HepG2 (cell line): ENCODE results near the gene BDP1. TPM values are rescaled to one million over a fixed set of nuclear protein-coding genes. Genes with fewer than 3 reads are reported as not detected.

Experiments used
- ATAC-seq: fragments of 200-7000 bp; cut with Tn5 transposase; 3 replicates; pipeline ENCODE4 v1.9.1; 2020; ENCODE audit warnings: mild to moderate bottlenecking, moderate library complexity
- BruUV-seq: library from RNA; stranded (reverse); fragments of 400-500 nt; replicated peaks from 2 replicates; lab custom pipeline; 2021; lab: Mats Ljungman, UMichigan
- CTCF ChIA-PET: fragments of 300-600 bp; formaldehyde crosslinking; extraction: SDS; loops from one replicate; lab custom pipeline; 2021; ENCODE audit warnings: low total read pairs, inconsistent platforms, low intra/inter-chr PET ratio; lab: Yijun Ruan, JAX
- POLR2A ChIA-PET: fragments of 350-600 bp; sonication (Branson Sonifier 250); formaldehyde crosslinking; loops from one replicate; lab custom pipeline; 2020; ENCODE audit warnings: antibody characterized with exemption, inconsistent platforms; lab: Yijun Ruan, JAX
- DNase-seq: peaks from one replicate; pipeline ENCODE4 v3.0.0-alpha.2; 2015; ENCODE audit warnings: low spot score
- FAIRE-seq: peaks from 3 replicates; lab custom pipeline; 2011; peaks lifted over from hg19 to GRCh38; lab: Jason Lieb, UNC
- H2AFZ ChIP-seq: one replicate; pipeline ENCODE4 v1.6.1; 2011; ENCODE audit warnings: low read length, inconsistent platforms
- H3K27ac ChIP-seq: fragments of 300-600 bp; 3 replicates; pipeline ENCODE4 v1.8.0; 2011; ENCODE audit warnings: mixed run types, mild to moderate bottlenecking, mixed read lengths, low read length, inconsistent platforms; ENCODE audit not compliant: insufficient read depth; ENCODE audit errors: extremely low read length
- H3K27me3 ChIP-seq, 2 experiments: fragments of 200-600 bp in 1 of 2; 2 replicates in 1 of 2; 3 replicates in 1 of 2; pipeline versions ENCODE4 v1.6.0 to v1.8.0; 2011; ENCODE audit warnings: low read length in 2 of 2, mild to moderate bottlenecking in 2 of 2, moderate library complexity in 2 of 2, inconsistent platforms in 1 of 2; ENCODE audit not compliant: insufficient read depth in 2 of 2, control insufficient read depth in 1 of 2
- H3K36me3 ChIP-seq, 2 experiments: fragments of 200-600 bp in 1 of 2; replicated peaks in 1 of 2; 2 replicates in 1 of 2; 3 replicates in 1 of 2; pipeline versions ENCODE4 v1.5.1 to v1.8.0; 2011; ENCODE audit warnings: low read length in 2 of 2, inconsistent platforms in 1 of 2; ENCODE audit not compliant: insufficient read depth in 2 of 2, control insufficient read depth in 1 of 2
- H3K4me1 ChIP-seq: 2 replicates; pipeline ENCODE4 v1.5.1; 2012; ENCODE audit warnings: low read length, inconsistent platforms; ENCODE audit not compliant: insufficient read depth
- H3K4me2 ChIP-seq: 2 replicates; pipeline ENCODE4 v1.6.0; 2011; ENCODE audit warnings: low read depth, low read length, inconsistent platforms
- H3K4me3 ChIP-seq, 3 experiments: fragments of 200-600 bp in 1 of 3; sonication (generic), shearing (Covaris generic) in 1 of 3; replicated peaks in 1 of 3; 2 replicates each; pipeline ENCODE4 v1.5.1; 2011 to 2016; ENCODE audit warnings: low read length in 3 of 3, inconsistent platforms in 2 of 3, low read depth in 2 of 3, mild to moderate bottlenecking in 2 of 3, control low read depth in 1 of 3, mixed read lengths in 1 of 3; ENCODE audit not compliant: insufficient read depth in 1 of 3
- H3K79me2 ChIP-seq: one replicate; pipeline ENCODE4 v1.6.1; 2011; ENCODE audit warnings: low read length, inconsistent platforms; ENCODE audit not compliant: insufficient read depth
- H3K9ac ChIP-seq: 2 replicates; pipeline ENCODE4 v1.6.0; 2011; ENCODE audit warnings: mild to moderate bottlenecking, low read depth, low read length, inconsistent platforms; ENCODE audit not compliant: insufficient read depth
- H3K9me3 ChIP-seq: 2 replicates; pipeline ENCODE4 v1.5.1; 2012; ENCODE audit warnings: mild to moderate bottlenecking, low read length
- H4K20me1 ChIP-seq: 2 replicates; pipeline ENCODE4 v1.6.0; 2011; ENCODE audit warnings: inconsistent platforms, mild to moderate bottlenecking, low read length, moderate library complexity; ENCODE audit not compliant: insufficient read depth
- CENPT ChIP-seq: sonication (generic); formaldehyde crosslinking; IDR thresholded peaks from 2 replicates; pipeline ENCODE4 v1.8.0; 2022; ENCODE audit warnings: low read depth, mild to moderate bottlenecking, moderate library complexity, missing genetic modification reagents
- CHD4 ChIP-seq: fragments of 200-600 bp; sonication (generic); IDR thresholded peaks from 2 replicates; pipeline ENCODE4 v1.7.0; 2017; ENCODE audit warnings: mild to moderate bottlenecking, low read length, borderline replicate concordance
- DMAP1 ChIP-seq: IDR thresholded peaks from 2 replicates; pipeline ENCODE4 v1.6.1; 2016
- KAT7 ChIP-seq: IDR thresholded peaks from 2 replicates; pipeline ENCODE4 v1.6.1; 2018; ENCODE audit warnings: borderline replicate concordance, missing compliant biosample characterization
- MYC ChIP-seq: sonication (generic); formaldehyde crosslinking; IDR thresholded peaks from 2 replicates; pipeline ENCODE4 v1.9.0; 2021; ENCODE audit warnings: missing genetic modification reagents, borderline replicate concordance
- SP4 ChIP-seq: sonication (generic); formaldehyde crosslinking; IDR thresholded peaks from 2 replicates; pipeline ENCODE4 v1.8.1; 2023; ENCODE audit warnings: mild to moderate bottlenecking, missing genetic modification reagents
- TOE1 ChIP-seq: sonication (generic); formaldehyde crosslinking; IDR thresholded peaks from 2 replicates; pipeline ENCODE4 v1.4.0; 2020; ENCODE audit warnings: mild to moderate bottlenecking, missing genetic modification reagents
- YEATS4 ChIP-seq: sonication (generic); formaldehyde crosslinking; IDR thresholded peaks from 2 replicates; pipeline ENCODE4 v1.4.0; 2020; ENCODE audit warnings: missing genetic modification reagents, borderline replicate concordance
- ZKSCAN1 ChIP-seq: fragments of 150-350 bp; IDR thresholded peaks from 2 replicates; pipeline ENCODE4 v1.6.1; 2014; ENCODE audit warnings: low read length
- ZNF720 ChIP-seq: sonication (generic); formaldehyde crosslinking; IDR thresholded peaks from 2 replicates; pipeline ENCODE4 v1.4.0; 2020; ENCODE audit warnings: missing genetic modification reagents
- ZNF773 ChIP-seq: sonication (generic); formaldehyde crosslinking; IDR thresholded peaks from 2 replicates; pipeline ENCODE4 v1.4.0; 2020; ENCODE audit warnings: missing genetic modification reagents, borderline replicate concordance
- WGBS: methylation state at CpG from one replicate; pipeline ENCODE4 v1.1.6; 2017; ENCODE audit warnings: low lambda C conversion rate; 5-methylcytosine and 5-hydroxymethylcytosine counted together
- in situ Hi-C: cut with HindIII; loops from 2 replicates; pipeline ENCODE4 v1.10.0; 2017; ENCODE audit warnings: low pct_unique_long_range_greater_than_20kb; ENCODE audit not compliant: extremely low pct_ligation_motif_present
- intact Hi-C: fragments of 100-400 bp; cut with micrococcal nuclease; formaldehyde crosslinking; loops from one replicate; pipeline ENCODE4 v1.10.0; 2022; ENCODE audit not compliant: unreplicated experiment
- polyA plus RNA-seq, 8 experiments: library from polyadenylated mRNA; depleted of rRNA in 3 of 8; stranded (reverse) in 7 of 8; unstranded in 1 of 8; fragments of >200 nt; fragmentation: Illumina TruSeq in 4 of 8; extraction: Trizol in 4 of 8; gene quantifications; 2 replicates each; pipeline versions ENCODE4 v1.2.1 to v1.2.3, GENCODE V29; 2011 to 2016; ENCODE audit warnings: low read depth in 4 of 8, missing spikeins in 1 of 8, mixed read lengths in 1 of 8; ENCODE audit not compliant: insufficient read depth in 1 of 8
- total RNA-seq, 5 experiments: library from RNA; depleted of rRNA; stranded (reverse); fragments of >200 nt; fragmentation: Illumina TruSeq; extraction: Trizol; gene quantifications; 2 replicates each; pipeline ENCODE4 v1.2.3, GENCODE V29; 2016; ENCODE audit warnings: low read depth in 1 of 5
- TF ChIP-seq, protein P1 (sequence below): IDR thresholded peaks from 2 replicates; pipeline ENCODE4 v1.6.1; 2016
- TF ChIP-seq, protein P2 (sequence below): sonication (generic); formaldehyde crosslinking; IDR thresholded peaks from 2 replicates; pipeline ENCODE4 v1.4.0; 2020; ENCODE audit warnings: mild to moderate bottlenecking, missing genetic modification reagents
- TF ChIP-seq, protein P3 (sequence below): IDR thresholded peaks from 2 replicates; pipeline ENCODE4 v1.6.1; 2016; ENCODE audit warnings: control low read depth
- TF ChIP-seq, protein P4 (sequence below), 2 experiments: sonication (generic) in 1 of 2; formaldehyde crosslinking in 1 of 2; IDR thresholded peaks; 2 replicates each; pipeline versions ENCODE4 v1.5.1 to v1.6.1; 2011 to 2020; ENCODE audit warnings: borderline replicate concordance in 1 of 2, low read depth in 1 of 2, low read length in 1 of 2, mild to moderate bottlenecking in 1 of 2, missing genetic modification reagents in 1 of 2, moderate library complexity in 1 of 2
- TF ChIP-seq, protein P5 (sequence below): sonication (generic); formaldehyde crosslinking; IDR thresholded peaks from 2 replicates; pipeline ENCODE4 v1.5.1; 2020; ENCODE audit warnings: mild to moderate bottlenecking, moderate library complexity, missing genetic modification reagents

The BDP1 gene
- total and polyA plus RNA-seq, 2 of the 13 experiments (the other 11 are each of a cell fraction or from before 2014, with no cell fraction given): 10.2 to 22.4 TPM

DNA sequence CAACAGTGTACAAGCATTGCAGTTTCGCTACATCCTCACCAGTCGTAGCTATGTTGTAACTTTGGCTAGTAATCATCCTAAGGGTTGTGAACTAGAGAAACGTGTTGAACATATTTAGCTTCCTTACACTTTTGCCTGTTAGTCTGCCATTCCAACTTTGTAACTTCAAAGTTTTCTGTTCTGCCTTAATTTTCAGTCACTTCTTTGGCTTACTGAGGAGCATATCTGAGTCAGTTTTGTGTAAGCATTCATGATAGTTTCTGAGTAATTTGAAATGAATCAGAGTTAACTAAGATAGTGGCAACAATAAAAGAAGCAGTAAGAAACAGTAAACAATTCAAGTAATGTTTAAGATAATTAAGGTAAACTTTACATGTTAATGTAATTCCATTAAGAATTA lies 72.8 kb downstream of the BDP1 start (continued):
- TF ChIP-seq, protein P1, sequence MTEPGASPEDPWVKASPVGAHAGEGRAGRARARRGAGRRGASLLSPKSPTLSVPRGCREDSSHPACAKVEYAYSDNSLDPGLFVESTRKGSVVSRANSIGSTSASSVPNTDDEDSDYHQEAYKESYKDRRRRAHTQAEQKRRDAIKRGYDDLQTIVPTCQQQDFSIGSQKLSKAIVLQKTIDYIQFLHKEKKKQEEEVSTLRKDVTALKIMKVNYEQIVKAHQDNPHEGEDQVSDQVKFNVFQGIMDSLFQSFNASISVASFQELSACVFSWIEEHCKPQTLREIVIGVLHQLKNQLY: no peak
- no peak for TF ChIP-seq ZKSCAN1
- no peak for TF ChIP-seq ZNF773

DNA sequence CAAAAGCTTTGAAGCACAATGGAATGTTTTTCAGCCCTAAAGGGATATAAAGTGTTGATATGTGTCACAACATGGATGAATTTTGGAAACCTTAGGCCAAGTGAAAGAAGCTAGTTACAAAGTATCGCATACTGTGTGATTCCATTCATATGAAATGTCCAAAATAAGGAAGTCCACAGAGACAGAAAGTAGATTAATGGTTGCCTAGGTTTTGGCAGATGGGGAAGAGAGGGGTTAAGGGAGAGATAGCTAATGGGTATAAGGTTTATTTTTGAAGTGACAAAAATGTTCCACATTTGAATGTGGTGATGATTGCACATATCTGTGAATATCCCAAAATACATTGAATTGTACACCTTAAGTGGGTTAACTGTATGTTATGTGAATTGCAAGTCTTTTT lies 74.2 kb downstream of the BDP1 start:
- no peaks in the 10 kb centered on the region for H3K79me2 ChIP-seq
- no peaks in the 10 kb centered on the region for H4K20me1 ChIP-seq
- in situ Hi-C loops: no loop called here
- 96% methylated on average over 1 of the region's 1 CpG for WGBS
- no peak overlapping the region for H3K9ac ChIP-seq
- H3K4me2 ChIP-seq: no peak overlapping the region
- FAIRE-seq (no peak), DNase-seq (no peak), ATAC-seq (no peak)
- intact Hi-C loops: loop anchor here (10.0 kb wide), 1 partner anchor 225 kb away; no protein-coding TSS in a partner anchor
- no peaks in the 10 kb centered on the region for H3K4me1 ChIP-seq
- no peak overlapping the region for H3K27ac ChIP-seq
- TF ChIP-seq MYC: no peak
- no peak for TF ChIP-seq CHD4
- no peak for TF ChIP-seq YEATS4 (CRISPR knock-in tag)
- no peak for TF ChIP-seq ZNF720 (CRISPR knock-in tag)
- TF ChIP-seq, protein P2, sequence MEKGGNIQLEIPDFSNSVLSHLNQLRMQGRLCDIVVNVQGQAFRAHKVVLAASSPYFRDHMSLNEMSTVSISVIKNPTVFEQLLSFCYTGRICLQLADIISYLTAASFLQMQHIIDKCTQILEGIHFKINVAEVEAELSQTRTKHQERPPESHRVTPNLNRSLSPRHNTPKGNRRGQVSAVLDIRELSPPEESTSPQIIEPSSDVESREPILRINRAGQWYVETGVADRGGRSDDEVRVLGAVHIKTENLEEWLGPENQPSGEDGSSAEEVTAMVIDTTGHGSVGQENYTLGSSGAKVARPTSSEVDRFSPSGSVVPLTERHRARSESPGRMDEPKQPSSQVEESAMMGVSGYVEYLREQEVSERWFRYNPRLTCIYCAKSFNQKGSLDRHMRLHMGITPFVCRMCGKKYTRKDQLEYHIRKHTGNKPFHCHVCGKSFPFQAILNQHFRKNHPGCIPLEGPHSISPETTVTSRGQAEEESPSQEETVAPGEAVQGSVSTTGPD (CRISPR knock-in tag): no peak
- no peak for TF ChIP-seq SP4 (CRISPR knock-in tag)
- TF ChIP-seq, protein P1: no peak
- no peak for TF ChIP-seq KAT7
- no peak for TF ChIP-seq TOE1
- TF ChIP-seq, protein P3, sequence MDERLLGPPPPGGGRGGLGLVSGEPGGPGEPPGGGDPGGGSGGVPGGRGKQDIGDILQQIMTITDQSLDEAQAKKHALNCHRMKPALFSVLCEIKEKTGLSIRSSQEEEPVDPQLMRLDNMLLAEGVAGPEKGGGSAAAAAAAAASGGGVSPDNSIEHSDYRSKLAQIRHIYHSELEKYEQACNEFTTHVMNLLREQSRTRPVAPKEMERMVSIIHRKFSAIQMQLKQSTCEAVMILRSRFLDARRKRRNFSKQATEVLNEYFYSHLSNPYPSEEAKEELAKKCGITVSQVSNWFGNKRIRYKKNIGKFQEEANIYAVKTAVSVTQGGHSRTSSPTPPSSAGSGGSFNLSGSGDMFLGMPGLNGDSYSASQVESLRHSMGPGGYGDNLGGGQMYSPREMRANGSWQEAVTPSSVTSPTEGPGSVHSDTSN (CRISPR knock-in tag): no peak
- TF ChIP-seq DMAP1 (CRISPR knock-in tag): no peak
- TF ChIP-seq CENPT: no peak
- TF ChIP-seq, protein P4, sequence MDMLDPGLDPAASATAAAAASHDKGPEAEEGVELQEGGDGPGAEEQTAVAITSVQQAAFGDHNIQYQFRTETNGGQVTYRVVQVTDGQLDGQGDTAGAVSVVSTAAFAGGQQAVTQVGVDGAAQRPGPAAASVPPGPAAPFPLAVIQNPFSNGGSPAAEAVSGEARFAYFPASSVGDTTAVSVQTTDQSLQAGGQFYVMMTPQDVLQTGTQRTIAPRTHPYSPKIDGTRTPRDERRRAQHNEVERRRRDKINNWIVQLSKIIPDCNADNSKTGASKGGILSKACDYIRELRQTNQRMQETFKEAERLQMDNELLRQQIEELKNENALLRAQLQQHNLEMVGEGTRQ (IDR thresholded peaks at IDR 0.05; ENCODE audit: low read depth, low read length): no peak
- TF ChIP-seq, protein P4 (CRISPR knock-in tag; IDR thresholded peaks at IDR 0.05; ENCODE audit: borderline replicate concordance): no peak
- TF ChIP-seq, protein P5, sequence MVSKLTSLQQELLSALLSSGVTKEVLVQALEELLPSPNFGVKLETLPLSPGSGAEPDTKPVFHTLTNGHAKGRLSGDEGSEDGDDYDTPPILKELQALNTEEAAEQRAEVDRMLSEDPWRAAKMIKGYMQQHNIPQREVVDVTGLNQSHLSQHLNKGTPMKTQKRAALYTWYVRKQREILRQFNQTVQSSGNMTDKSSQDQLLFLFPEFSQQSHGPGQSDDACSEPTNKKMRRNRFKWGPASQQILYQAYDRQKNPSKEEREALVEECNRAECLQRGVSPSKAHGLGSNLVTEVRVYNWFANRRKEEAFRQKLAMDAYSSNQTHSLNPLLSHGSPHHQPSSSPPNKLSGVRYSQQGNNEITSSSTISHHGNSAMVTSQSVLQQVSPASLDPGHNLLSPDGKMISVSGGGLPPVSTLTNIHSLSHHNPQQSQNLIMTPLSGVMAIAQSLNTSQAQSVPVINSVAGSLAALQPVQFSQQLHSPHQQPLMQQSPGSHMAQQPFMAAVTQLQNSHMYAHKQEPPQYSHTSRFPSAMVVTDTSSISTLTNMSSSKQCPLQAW (CRISPR knock-in tag): no peak
- POLR2A ChIA-PET: no interaction called here
- no peaks in the 10 kb centered on the region for H3K27me3 ChIP-seq
- H3K9me3 ChIP-seq: no peaks in the 10 kb centered on the region
- no peak overlapping the region for H2AFZ ChIP-seq
- CTCF ChIA-PET: no interaction called here
- H3K36me3 ChIP-seq: peaks cover 3 to 21% of the 10 kb centered on the region in 2 experiments; a peak in 3 of 5 replicates
- no TSS peak for BruUV-seq
- no peak overlapping the region for H3K4me3 ChIP-seq
